Endothelial cell of umbilical vein (primary cell): ENCODE data around the gene MAN2B2. TPM values are rescaled to one million over a fixed set of nuclear protein-coding genes. Genes with fewer than 3 reads are reported as not detected.

Experiments used
- BruUV-seq: library from RNA; stranded (reverse); fragments of 400-500 nt; replicated peaks from 2 replicates; lab custom pipeline; 2021; lab: Mats Ljungman, UMichigan
- CTCF ChIA-PET: fragments of 300-600, 350-600 bp; sonication (Branson Sonifier 250); formaldehyde crosslinking; loops from one replicate; lab custom pipeline; 2021; ENCODE audit warnings: antibody characterized with exemption, inconsistent platforms; lab: Charles Lee
- POLR2A ChIA-PET: fragments of 300-600, 350-600 bp; sonication (Branson Sonifier 250); formaldehyde crosslinking; loops from one replicate; lab custom pipeline; 2021; ENCODE audit warnings: antibody characterized with exemption, inconsistent platforms; lab: Charles Lee
- DNase-seq: peaks from one replicate; pipeline ENCODE4 v3.0.0-alpha.2; 2011; ENCODE audit warnings: low read depth, low spot score
- FAIRE-seq: peaks from 2 replicates; lab custom pipeline; 2011; peaks lifted over from hg19 to GRCh38; lab: Jason Lieb, UNC
- H2AFZ ChIP-seq: 2 replicates; pipeline ENCODE4 v1.6.0; 2012; ENCODE audit warnings: low read depth, low read length, control low read depth, inconsistent platforms
- H3K27ac ChIP-seq: 2 replicates; pipeline ENCODE4 v1.5.1; 2011; ENCODE audit warnings: low read depth, mild to moderate bottlenecking, control low read depth, low read length, moderate library complexity; ENCODE audit not compliant: insufficient read depth
- H3K27me3 ChIP-seq, 2 experiments: 2 replicates each; pipeline versions ENCODE4 v1.6.0 to v1.6.1; 2011; ENCODE audit warnings: low read length in 2 of 2, mixed read lengths in 1 of 2; ENCODE audit not compliant: control insufficient read depth in 2 of 2, insufficient read depth in 2 of 2
- H3K36me3 ChIP-seq, 2 experiments: 2 replicates in 1 of 2; 3 replicates in 1 of 2; pipeline ENCODE4 v1.5.1; 2011; ENCODE audit warnings: low read length in 2 of 2, mild to moderate bottlenecking in 1 of 2, moderate library complexity in 1 of 2; ENCODE audit not compliant: control insufficient read depth in 2 of 2, insufficient read depth in 2 of 2; ENCODE audit errors: extremely low read depth in 1 of 2
- H3K4me1 ChIP-seq: 3 replicates; pipeline ENCODE4 v1.5.1; 2011; ENCODE audit warnings: mild to moderate bottlenecking, low read length; ENCODE audit not compliant: control insufficient read depth, insufficient read depth; ENCODE audit errors: extremely low read depth
- H3K4me2 ChIP-seq: 2 replicates; pipeline ENCODE4 v1.6.1; 2011; ENCODE audit warnings: low read length, control low read depth, mixed read lengths; ENCODE audit not compliant: insufficient read depth
- H3K4me3 ChIP-seq, 3 experiments: fragments of 200-600 bp in 1 of 3; sonication (generic), shearing (Covaris generic) in 1 of 3; replicated peaks in 1 of 3; 2 replicates each; pipeline ENCODE4 v1.5.1; 2011 to 2016; ENCODE audit warnings: control low read depth in 3 of 3, low read length in 3 of 3, mild to moderate bottlenecking in 2 of 3, inconsistent platforms in 1 of 3, low read depth in 1 of 3, moderate library complexity in 1 of 3; ENCODE audit not compliant: insufficient read depth in 1 of 3
- H3K79me2 ChIP-seq: 2 replicates; pipeline ENCODE4 v1.6.0; 2012; ENCODE audit warnings: low read length, inconsistent platforms; ENCODE audit not compliant: control insufficient read depth, insufficient read depth
- H3K9ac ChIP-seq: replicated peaks from 2 replicates; pipeline ENCODE3; 2011; ENCODE audit warnings: low read length, control low read depth; ENCODE audit not compliant: insufficient read depth; ENCODE audit errors: extremely low read depth
- H3K9me1 ChIP-seq: replicated peaks from 3 replicates; pipeline ENCODE4 v1.6.0; 2011; ENCODE audit warnings: mild to moderate bottlenecking, low read length; ENCODE audit not compliant: control insufficient read depth, insufficient read depth; ENCODE audit errors: extremely low read depth
- H3K9me3 ChIP-seq: replicated peaks from 2 replicates; pipeline ENCODE4 v1.5.1; 2012; ENCODE audit warnings: low read length, inconsistent platforms; ENCODE audit not compliant: control insufficient read depth, insufficient read depth
- H4K20me1 ChIP-seq: replicated peaks from 2 replicates; pipeline ENCODE3; 2011; ENCODE audit warnings: mild to moderate bottlenecking, low read length; ENCODE audit not compliant: control insufficient read depth, insufficient read depth; ENCODE audit errors: extremely low read depth
- CTCF ChIP-seq, 2 donors: IDR thresholded peaks; 1 replicate in 1 of 2; 2 replicates in 1 of 2; pipeline ENCODE4 v1.5.1; 2011; ENCODE audit warnings: low read length in 2 of 2, mild to moderate bottlenecking in 2 of 2, moderate library complexity in 2 of 2, control low read depth in 1 of 2, inconsistent platforms in 1 of 2, low read depth in 1 of 2; ENCODE audit not compliant: insufficient read depth in 1 of 2; ENCODE audit errors: extremely low read depth in 1 of 2
- EZH2 ChIP-seq: IDR thresholded peaks from 2 replicates; pipeline ENCODE4 v1.6.1; 2012; ENCODE audit warnings: borderline replicate concordance, low read depth, mild to moderate bottlenecking, moderate library complexity, low read length, inconsistent platforms; ENCODE audit not compliant: severe bottlenecking
- GATA2 ChIP-seq: IDR thresholded peaks from 2 replicates; pipeline ENCODE4 v1.7.0; 2011; ENCODE audit warnings: low read depth, mild to moderate bottlenecking, moderate library complexity, mixed read lengths, low read length; ENCODE audit not compliant: insufficient read length, insufficient read depth
- JUN ChIP-seq: IDR thresholded peaks from 2 replicates; pipeline ENCODE4 v1.6.1; 2011; ENCODE audit warnings: borderline replicate concordance, low read depth; ENCODE audit not compliant: insufficient read length, insufficient read depth
- MYC ChIP-seq: IDR thresholded peaks from one replicate; pipeline ENCODE4 v1.6.1; 2011; ENCODE audit warnings: mild to moderate bottlenecking, low read depth, low read length
- POLR2AphosphoS5 ChIP-seq: IDR thresholded peaks from 2 replicates; pipeline ENCODE4 v1.6.1; 2012; ENCODE audit warnings: low read depth, mild to moderate bottlenecking, control low read depth, low read length, moderate library complexity; ENCODE audit not compliant: insufficient read depth
- dilution Hi-C: fragments of 300-500 bp; cut with MboI; formaldehyde crosslinking; loops from one replicate; pipeline ENCODE4 v1.15.0; 2019; ENCODE audit warnings: low sequenced_read_pairs; ENCODE audit not compliant: extremely low pct_ligation_motif_present
- intact Hi-C: fragments of 100-400 bp; cut with micrococcal nuclease; formaldehyde crosslinking; loops from one replicate; pipeline ENCODE4 v1.10.0; 2022
- polyA plus RNA-seq, 4 experiments: library from polyadenylated mRNA; depleted of rRNA in 3 of 4; stranded (reverse) in 3 of 4; unstranded in 1 of 4; fragments of >200 nt; gene quantifications; 2 replicates each; pipeline versions ENCODE4 v1.2.1 to v1.2.3, GENCODE V29; 2011 to 2012; ENCODE audit warnings: missing spikeins in 1 of 4
- total RNA-seq: library from RNA; stranded (reverse); gene quantifications from 2 replicates; pipeline ENCODE4 v1.2.3, GENCODE V29; 2021

Gene MAN2B2
- total and polyA plus RNA-seq, 2 donors (not counting 3 experiments of a cell fraction or from before 2014, with no cell fraction given), result 15.7 to 25.1 TPM

GRCh38 chr4:6658597-6659075, 83.6 kb downstream of the MAN2B2 start:
- dilution Hi-C loops, result no loop called here
- FAIRE-seq (no peak), DNase-seq (peak; percentile 31)
- ChIA-PET CTCF (interaction anchor here (0.9 to 1.7 kb wide), 6 partner anchors 9 to 412 kb away, joined by 3 to 6 read pairs (median 3); no protein-coding TSS in a partner anchor), POLR2A (interaction anchor here (0.9 kb wide), 1 partner anchor 15 kb away, joined by 3 read pairs; a partner anchor contains a TSS)
- no TSS peak for BruUV-seq
- Histone ChIP-seq H3K36me3 (no peaks in the 10 kb centered on the region), H3K9me3 (no peaks in the 10 kb centered on the region), H3K4me1 (peaks cover 2% of the 10 kb centered on the region), H3K9me1 (no peaks in the 10 kb centered on the region), H3K9ac (peak overlapping the region; percentile 23), H3K4me2 (peak overlapping the region; percentile 86), H3K27ac (no peak overlapping the region), H3K4me3 (peak overlapping the region; percentile 7 to 52 (median 34)), H3K79me2 (no peaks in the 10 kb centered on the region), H4K20me1 (no peaks in the 10 kb centered on the region), H3K27me3 (peaks cover 17 to 39% of the 10 kb centered on the region in 2 experiments), H2AFZ (peak overlapping the region; percentile 47)
- intact Hi-C loops, result no loop called here
- TF ChIP-seq MYC, result no peak
- TF ChIP-seq GATA2, result no peak
- peak; percentile 60 for TF ChIP-seq EZH2
- TF ChIP-seq CTCF (IDR thresholded peaks at IDR 0.05; ENCODE audit: extremely low read depth in 1 of 2, insufficient read depth in 1 of 2, low read depth in 1 of 2, low read length in 2 of 2), result no peak
- TF ChIP-seq JUN, result no peak
- TF ChIP-seq POLR2AphosphoS5, result no peak
